Right renal pelvis (tissue), 4 donors: ENCODE data around the gene GPR50. TPM values are rescaled to one million over a fixed set of nuclear protein-coding genes. Genes with fewer than 3 reads are reported as not detected.

Experiments used
- DNase-seq, 4 donors: peaks; one replicate each; pipeline ENCODE4 v3.0.0-alpha.2; 2013; ENCODE audit warnings: low read depth in 4 of 4, low spot score in 3 of 4, missing footprints in 1 of 4
- polyA plus RNA-seq, 4 donors: library from polyadenylated mRNA; unstranded; fragments of 120-200 nt; gene quantifications; one replicate each; pipeline ENCODE4 v1.2.1, GENCODE V29; 2013; ENCODE audit not compliant: insufficient read length in 4 of 4

GPR50 gene
- polyA plus RNA-seq: under 1 TPM; 0.08 to 0.12 (median 0.11) TPM

GRCh38 chrX:151176231-151176750 is at the start of gene GPR50:
TSS of gene GPR50 (plus strand) at chrX:151176584. CDS start at chrX:151176722, 138 bp downstream.
- DNase-seq: no peak

DNA sequence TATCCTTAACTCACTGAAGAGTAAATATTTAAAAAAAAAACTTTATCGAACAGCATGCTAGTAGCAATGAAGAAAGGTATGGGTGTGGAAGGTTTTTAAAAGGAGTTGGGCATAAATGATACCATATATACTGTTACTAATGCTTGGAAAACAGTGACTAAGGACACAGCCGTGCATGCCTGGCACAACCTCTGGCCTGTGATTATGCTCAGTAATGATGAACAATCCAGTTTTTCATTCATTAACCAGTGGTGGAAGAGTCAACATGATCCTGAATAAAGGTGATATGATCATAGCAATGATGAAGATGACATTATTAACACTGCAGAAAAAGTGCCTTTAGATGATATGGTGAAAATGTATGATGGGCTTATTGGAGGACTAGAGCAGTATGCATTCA is 43.9 kb upstream of the GPR50 start:
- DNase-seq: no peak

DNA sequence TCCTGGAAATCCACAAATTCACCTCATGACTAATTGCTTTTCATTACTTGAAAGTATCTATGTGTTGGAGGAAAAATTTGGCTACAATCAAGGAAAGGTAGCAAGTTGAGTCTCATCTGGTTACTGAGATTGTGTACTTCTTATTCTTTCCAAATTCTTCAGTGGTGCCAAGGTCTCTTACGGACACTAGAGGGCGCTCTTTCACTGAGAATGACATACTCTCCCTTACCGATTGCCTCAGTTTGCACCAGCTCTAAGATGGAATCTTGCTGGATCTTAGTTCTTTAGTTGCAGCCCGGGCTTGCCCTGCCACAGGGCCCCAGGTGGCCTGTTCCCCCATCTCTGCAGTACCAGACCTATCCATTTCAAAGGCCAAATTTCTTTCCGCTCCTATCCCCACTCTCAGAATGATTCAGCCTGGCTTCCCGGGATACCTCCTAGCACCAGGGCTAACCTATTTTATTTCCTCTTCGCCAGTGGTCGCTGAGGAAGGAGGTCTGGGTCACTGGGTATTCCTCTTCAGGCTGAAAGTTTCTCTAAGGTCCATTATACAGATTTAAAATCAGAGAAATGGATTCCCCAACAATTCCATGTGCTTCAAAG is 24.6 kb upstream of the GPR50 start:
- DNase-seq: peak in 1 of 4 donors; percentile 15

GRCh38 chrX:151153086-151153485 is 23.3 kb upstream of the GPR50 start:
- DNase-seq: no peak

GRCh38 chrX:151153667-151154066 is 22.7 kb upstream of the GPR50 start:
- no peak for DNase-seq

- DNase-seq: no peak
Measured at GRCh38 chrX:151155234-151155633, 21.1 kb upstream of the GPR50 start.

GRCh38 chrX:151161690-151162089 is 14.7 kb upstream of the GPR50 start:
- DNase-seq: no peak

GRCh38 chrX:151167791-151168345 is 8.5 kb upstream of the GPR50 start:
- DNase-seq: no peak

- DNase-seq: no peak
Measured at GRCh38 chrX:151169783-151170182, 6.6 kb upstream of the GPR50 start.

- DNase-seq: no peak
Measured at GRCh38 chrX:151174581-151175282, 1.7 kb upstream of the GPR50 start.

- DNase-seq: no peak
Measured at GRCh38 chrX:151175283-151176062, 911 bp upstream of the GPR50 start.

- no peak for DNase-seq
Measured at GRCh38 chrX:151177141-151178027, 1.0 kb downstream of the GPR50 start.

DNA sequence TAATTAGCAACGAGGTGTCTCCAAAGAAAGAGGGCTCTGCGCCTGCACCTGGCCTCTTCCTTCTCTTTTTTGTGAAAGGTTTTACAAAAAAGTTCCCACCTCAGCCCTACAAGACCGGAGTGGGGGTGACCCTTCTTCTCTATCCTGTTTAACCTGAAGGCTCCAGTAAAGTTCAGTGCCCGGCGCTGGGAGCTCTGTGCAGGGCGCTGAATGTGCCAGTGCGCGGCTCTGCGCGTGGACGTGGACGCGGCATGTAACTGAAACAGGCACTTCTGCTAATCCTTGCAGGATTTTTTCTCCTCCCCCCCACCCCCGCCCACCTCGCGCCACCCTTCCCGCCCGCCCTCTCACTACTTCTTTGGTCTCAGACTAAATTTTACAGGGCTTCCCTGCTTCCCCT is 2.4 kb downstream of the GPR50 start:
- DNase-seq: no peak

DNA sequence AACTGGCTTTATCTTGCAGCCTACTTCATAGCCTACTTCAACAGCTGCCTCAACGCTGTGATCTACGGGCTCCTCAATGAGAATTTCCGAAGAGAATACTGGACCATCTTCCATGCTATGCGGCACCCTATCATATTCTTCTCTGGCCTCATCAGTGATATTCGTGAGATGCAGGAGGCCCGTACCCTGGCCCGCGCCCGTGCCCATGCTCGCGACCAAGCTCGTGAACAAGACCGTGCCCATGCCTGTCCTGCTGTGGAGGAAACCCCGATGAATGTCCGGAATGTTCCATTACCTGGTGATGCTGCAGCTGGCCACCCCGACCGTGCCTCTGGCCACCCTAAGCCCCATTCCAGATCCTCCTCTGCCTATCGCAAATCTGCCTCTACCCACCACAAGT is 4.0 kb downstream of the GPR50 start:
- DNase-seq: no peak

- no peak for DNase-seq
Measured at GRCh38 chrX:151181088-151181487, 4.7 kb downstream of the GPR50 start.

DNA sequence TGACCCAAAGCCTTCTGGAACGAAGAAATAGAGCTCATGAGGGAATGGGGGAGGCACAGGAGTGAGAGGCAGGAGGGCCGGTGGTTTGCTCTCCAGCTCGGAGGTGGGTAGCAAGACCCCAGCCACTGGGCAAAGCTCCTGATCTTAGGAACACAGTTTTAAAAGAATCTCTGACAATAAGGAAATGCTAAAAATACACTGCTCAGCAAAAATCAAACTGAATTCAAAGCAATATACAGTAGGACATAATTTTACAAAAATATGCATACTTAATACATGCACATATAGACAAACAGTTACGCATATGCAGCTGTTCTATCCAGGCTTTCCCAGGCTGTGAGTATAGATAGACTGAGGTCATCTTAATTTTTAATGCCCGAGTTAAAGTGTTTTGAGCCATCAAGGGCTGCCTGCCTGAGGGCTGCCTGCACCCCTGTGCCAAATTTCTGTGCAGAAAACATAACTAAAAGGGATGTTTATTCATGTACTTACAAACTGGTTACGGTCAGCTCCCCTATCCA is 6.9 kb downstream of the GPR50 start:
- DNase-seq: no peak

- no peak for DNase-seq
Measured at GRCh38 chrX:151183912-151184565, 7.7 kb downstream of the GPR50 start.

DNA sequence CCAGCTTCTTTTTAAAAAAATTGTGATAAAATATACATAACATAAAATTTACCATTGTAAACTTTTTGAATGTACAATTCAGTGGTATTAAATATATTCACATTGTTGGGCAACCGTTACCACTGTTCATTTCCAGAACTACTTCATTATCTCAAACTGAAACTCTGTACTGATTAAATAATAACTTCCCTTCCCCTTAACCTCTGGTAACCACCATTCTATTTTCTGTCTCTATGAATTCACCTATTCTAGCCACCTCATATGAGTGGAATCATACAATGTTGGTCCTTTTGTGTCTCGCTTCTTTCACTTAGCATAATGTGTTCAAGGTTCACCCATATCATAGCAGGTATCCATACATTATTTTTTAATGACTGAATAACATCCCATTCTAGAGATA is 8.3 kb downstream of the GPR50 start:
- no peak for DNase-seq

DNA sequence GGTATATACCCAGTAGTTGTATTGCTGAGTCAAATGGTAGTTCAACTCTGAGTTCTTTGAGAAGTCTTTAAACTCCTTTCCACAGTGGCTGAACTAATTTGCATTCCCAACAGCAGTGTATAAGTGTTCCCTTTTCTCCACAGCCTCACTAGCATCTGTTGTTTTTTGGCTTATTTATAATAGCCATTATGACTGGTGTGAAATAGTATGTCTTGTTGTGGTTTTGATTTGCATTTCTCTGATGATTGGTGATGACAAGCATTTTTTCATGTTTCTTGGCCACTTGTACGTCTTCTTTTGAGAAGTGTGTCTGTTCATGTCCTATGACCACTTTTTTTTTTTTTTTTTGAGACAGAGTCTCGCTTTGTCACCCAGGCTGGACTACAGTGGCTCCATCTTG is 30.5 kb downstream of the GPR50 start:
- no peak for DNase-seq
